GM19438 (cell line): ENCODE results near the gene GABBR2.

Source experiments
- ATAC-seq: cut with Tn5 transposase; IDR thresholded peaks from one replicate; pipeline ENCODE4 v1.9.1; 2021; ENCODE audit warnings: low read depth; ENCODE audit not compliant: unreplicated experiment

Gene GABBR2

GRCh38 chr9:98456156-98456613 is 252.6 kb downstream of the GABBR2 start:
- no peak for ATAC-seq

- ATAC-seq: no peak
Measured at GRCh38 chr9:98455256-98456155, 253.2 kb downstream of the GABBR2 start.

GRCh38 chr9:98453589-98454311 is 255.0 kb downstream of the GABBR2 start:
- no peak for ATAC-seq

- no peak for ATAC-seq
Measured at GRCh38 chr9:98451576-98451975, 257.2 kb downstream of the GABBR2 start.

- no peak for ATAC-seq
Measured at GRCh38 chr9:98450496-98450895, 258.2 kb downstream of the GABBR2 start.

GRCh38 chr9:98449871-98450270 is 258.9 kb downstream of the GABBR2 start:
- no peak for ATAC-seq

- no peak for ATAC-seq
Measured at GRCh38 chr9:98445576-98445975, 263.2 kb downstream of the GABBR2 start.

- ATAC-seq: no peak
Measured at GRCh38 chr9:98444601-98445000, 264.1 kb downstream of the GABBR2 start.

GRCh38 chr9:98442541-98442940 is 266.2 kb downstream of the GABBR2 start:
- ATAC-seq: no peak

GRCh38 chr9:98442114-98442513 is 266.6 kb downstream of the GABBR2 start:
- no peak for ATAC-seq

- ATAC-seq: no peak
Measured at GRCh38 chr9:98438666-98439065, 270.1 kb downstream of the GABBR2 start.

- ATAC-seq: no peak
Measured at GRCh38 chr9:98437458-98438034, 271.2 kb downstream of the GABBR2 start.

GRCh38 chr9:98432960-98433359 is 275.8 kb downstream of the GABBR2 start:
- ATAC-seq: no peak

- ATAC-seq: no peak
Measured at GRCh38 chr9:98432134-98432533, 276.6 kb downstream of the GABBR2 start.

GRCh38 chr9:98430535-98431292 is 278.0 kb downstream of the GABBR2 start:
- no peak for ATAC-seq

GRCh38 chr9:98429613-98430012 is 279.1 kb downstream of the GABBR2 start:
- no peak for ATAC-seq

GRCh38 chr9:98428454-98428853 is 280.3 kb downstream of the GABBR2 start:
- ATAC-seq: no peak

GRCh38 chr9:98427491-98427890 is 281.2 kb downstream of the GABBR2 start:
- no peak for ATAC-seq

- ATAC-seq: no peak
Measured at GRCh38 chr9:98425079-98425478, 283.7 kb downstream of the GABBR2 start.

GRCh38 chr9:98419260-98419603 is 289.5 kb downstream of the GABBR2 start:
- no peak for ATAC-seq
